CD4-positive, alpha-beta T cell (primary cell): ENCODE results near the gene CPED1. TPM values are rescaled to one million over a fixed set of nuclear protein-coding genes. Genes with fewer than 3 reads are reported as not detected.

Source experiments
- ATAC-seq: fragments of 200-7000 bp; cut with Tn5 transposase; one replicate; pipeline ENCODE4 v1.10.0; 2022; ENCODE audit warnings: mild to moderate bottlenecking; ENCODE audit not compliant: poor library complexity
- CTCF ChIA-PET: fragments of 350-600 bp; sonication (Branson Sonifier 250); formaldehyde crosslinking; loops from one replicate; lab custom pipeline; 2021; ENCODE audit warnings: antibody characterized with exemption, inconsistent platforms; lab: Charles Lee
- POLR2A ChIA-PET: fragments of 350-600 bp; sonication (Branson Sonifier 250); formaldehyde crosslinking; loops from one replicate; lab custom pipeline; 2021; ENCODE audit warnings: antibody characterized with exemption, inconsistent platforms; lab: Charles Lee
- DNase-seq, 14 experiments: peaks; one replicate each; pipeline ENCODE4 v3.0.0-alpha.2; 2013 to 2020; ENCODE audit warnings: mixed read lengths in 2 of 14
- H3K27ac ChIP-seq, 2 donors: one replicate each; pipeline versions ENCODE4 v1.5.1 to v1.7.0; 2013; ENCODE audit warnings: low read length in 2 of 2, low read depth in 1 of 2, mild to moderate bottlenecking in 1 of 2
- H3K27me3 ChIP-seq, 2 experiments: 1 replicate in 1 of 2; 2 replicates in 1 of 2; pipeline versions ENCODE4 v1.6.1 to v1.7.0; 2013; ENCODE audit warnings: low read length in 2 of 2, control low read depth in 1 of 2, mild to moderate bottlenecking in 1 of 2, moderate library complexity in 1 of 2; ENCODE audit not compliant: insufficient read depth in 2 of 2, control insufficient read depth in 1 of 2
- H3K36me3 ChIP-seq: one replicate; pipeline ENCODE4 v1.6.1; 2013; ENCODE audit warnings: low read length, control low read depth; ENCODE audit not compliant: insufficient read depth
- H3K4me1 ChIP-seq: one replicate; pipeline ENCODE4 v1.6.1; 2013; ENCODE audit warnings: low read length, control low read depth; ENCODE audit not compliant: insufficient read depth
- H3K4me3 ChIP-seq: one replicate; pipeline ENCODE4 v1.5.1; 2013; ENCODE audit warnings: mild to moderate bottlenecking, low read length, moderate library complexity
- H3K9me3 ChIP-seq, 2 experiments: 1 replicate in 1 of 2; 2 replicates in 1 of 2; pipeline versions ENCODE4 v1.6.1 to v1.7.0; 2013; ENCODE audit warnings: low read length in 2 of 2, mild to moderate bottlenecking in 2 of 2, control low read depth in 1 of 2, moderate library complexity in 1 of 2; ENCODE audit not compliant: control insufficient read depth in 1 of 2, insufficient read depth in 1 of 2
- H3K27ac Mint-ChIP-seq: one replicate; pipeline ENCODE4 v1.8.0; 2020; ENCODE audit warnings: mixed read lengths
- H3K27me3 Mint-ChIP-seq: one replicate; pipeline ENCODE4 v1.8.0; 2021; ENCODE audit warnings: mixed read lengths
- H3K36me3 Mint-ChIP-seq: one replicate; pipeline ENCODE4 v1.8.0; 2021; ENCODE audit warnings: low read depth, mixed read lengths
- H3K4me1 Mint-ChIP-seq: one replicate; pipeline ENCODE4 v1.8.0; 2021; ENCODE audit warnings: low read depth, mixed read lengths
- H3K4me3 Mint-ChIP-seq: one replicate; pipeline ENCODE4 v1.8.0; 2020; ENCODE audit warnings: mild to moderate bottlenecking, mixed read lengths
- H3K9me3 Mint-ChIP-seq: one replicate; pipeline ENCODE4 v1.8.0; 2020; ENCODE audit warnings: mixed read lengths
- CTCF ChIP-seq: fragments of 200-600 bp; IDR thresholded peaks from one replicate; pipeline ENCODE4 v1.8.0; 2022; ENCODE audit warnings: antibody characterized with exemption, mild to moderate bottlenecking
- intact Hi-C, 2 experiments: fragments of 100-400 bp; cut with DNase I in 1 of 2; cut with micrococcal nuclease in 1 of 2; formaldehyde crosslinking; loops; one replicate each; pipeline versions ENCODE4 v1.15.1 to v1.9.0; 2023 to 2025; cut with DNase I, micrococcal nuclease
- total RNA-seq, 174 experiments: library from RNA in 2 of 174; stranded (reverse) in 2 of 174; gene quantifications; one replicate each; pipeline ENCODE4 v1.2.3 and lab custom pipeline; 2021 to 2026

The CPED1 gene
- total RNA-seq, 2 experiments from 2014 or later = 0.08 to 0.19 TPM

GRCh38 chr7:121178869-121179497 lies 190.5 kb downstream of the CPED1 start:
- ATAC-seq (no peak), DNase-seq (no peak)
- no peak overlapping the region for H3K27ac Mint-ChIP-seq
- ChIA-PET POLR2A (no interaction called here), CTCF (no interaction called here)
- intact Hi-C loops = no loop called here
- Histone ChIP-seq H3K27me3 (no peaks in the 10 kb centered on the region), H3K27ac (no peak overlapping the region), H3K36me3 (no peaks in the 10 kb centered on the region), H3K4me3 (no peak overlapping the region), H3K9me3 (no peaks in the 10 kb centered on the region), H3K4me1 (no peaks in the 10 kb centered on the region)
- TF ChIP-seq CTCF = no peak
- peaks cover 6% of the 10 kb centered on the region for H3K27me3 Mint-ChIP-seq
- no peak overlapping the region for H3K4me3 Mint-ChIP-seq
- H3K36me3 Mint-ChIP-seq = no peaks in the 10 kb centered on the region
- H3K9me3 Mint-ChIP-seq = no peaks in the 10 kb centered on the region
- no peaks in the 10 kb centered on the region for H3K4me1 Mint-ChIP-seq

- Mint-ChIP-seq H3K4me3 (no peak overlapping the region), H3K9me3 (no peaks in the 10 kb centered on the region), H3K27me3 (peaks cover 6% of the 10 kb centered on the region), H3K36me3 (no peaks in the 10 kb centered on the region), H3K4me1 (no peaks in the 10 kb centered on the region), H3K27ac (no peak overlapping the region)
- Histone ChIP-seq H3K27me3 (no peaks in the 10 kb centered on the region), H3K4me1 (no peaks in the 10 kb centered on the region), H3K9me3 (no peaks in the 10 kb centered on the region), H3K36me3 (no peaks in the 10 kb centered on the region), H3K27ac (no peak overlapping the region), H3K4me3 (no peak overlapping the region)
- TF ChIP-seq CTCF = no peak
- no peak for ATAC-seq
- intact Hi-C loops = no loop called here
- no peak for DNase-seq
- CTCF ChIA-PET = no interaction called here
- POLR2A ChIA-PET = no interaction called here
These were observed 192.0 kb downstream of the CPED1 start for GRCh38 chr7:121180436-121181063.

GRCh38 chr7:121181357-121181756 lies 192.8 kb downstream of the CPED1 start:
- Mint-ChIP-seq H3K27ac (no peak overlapping the region), H3K36me3 (no peaks in the 10 kb centered on the region)
- POLR2A ChIA-PET = no interaction called here

More at GRCh38 chr7:121181357-121181756, 192.8 kb downstream of the CPED1 start:
- Histone ChIP-seq H3K4me3 (no peak overlapping the region), H3K4me1 (no peaks in the 10 kb centered on the region), H3K36me3 (no peaks in the 10 kb centered on the region), H3K27ac (no peak overlapping the region), H3K27me3 (no peaks in the 10 kb centered on the region), H3K9me3 (no peaks in the 10 kb centered on the region)
- Mint-ChIP-seq H3K4me3 (no peak overlapping the region), H3K9me3 (no peaks in the 10 kb centered on the region), H3K27me3 (peaks cover 6% of the 10 kb centered on the region), H3K4me1 (no peaks in the 10 kb centered on the region)
- ATAC-seq (no peak), DNase-seq (no peak)
- TF ChIP-seq CTCF = no peak
- intact Hi-C loops = no loop called here
- CTCF ChIA-PET = no interaction called here
